Measurements from ENCODE around the gene AGMO. TPM values are rescaled to one million over a fixed set of nuclear protein-coding genes. Genes with fewer than 3 reads are reported as not detected.
A peak's percentile ranks its signal among the peaks of the same experiment; 100 is the strongest.

The AGMO gene
- polyA plus RNA-seq, 4 donors: 2.5 to 23.0 (median 9.9) TPM

- 53 to 55% (median 53%) methylated on average over 6 of the region's 6 CpGs for WGBS, 3 donors
- peaks cover 0 to 3% of the 10 kb centered on the region in 2 donors for H3K9me3 ChIP-seq (ENCODE audit: control insufficient read depth in 2 of 2, insufficient read depth in 1 of 2, low read depth in 1 of 2, low read length in 1 of 2)
- no peaks in the 10 kb centered on the region for H3K36me3 ChIP-seq (ENCODE audit: control insufficient read depth in 3 of 3, insufficient read depth in 2 of 3, low read depth in 1 of 3, low read length in 3 of 3)
- FAIRE-seq: no peak
- no peaks in the 10 kb centered on the region for H3K27me3 ChIP-seq (ENCODE audit: control insufficient read depth in 3 of 3, insufficient read depth in 3 of 3, low read length in 3 of 3)
- H3K4me3 ChIP-seq (ENCODE audit: low read depth in 1 of 3, low read length in 3 of 3): no peak overlapping the region
- no peaks in the 10 kb centered on the region for H3K4me1 ChIP-seq (ENCODE audit: control insufficient read depth in 3 of 3, insufficient read depth in 2 of 3, low read depth in 1 of 3, low read length in 2 of 3)
- no peak for DNase-seq
- H3K27ac ChIP-seq (ENCODE audit: low read depth in 1 of 3, low read length in 2 of 3): no peak overlapping the region
Measured at GRCh38 chr7:15323550-15323949, 238.3 kb downstream of the AGMO start.

GRCh38 chr7:15317215-15317614, 244.6 kb downstream of the AGMO start:
- DNase-seq: no peak
- Histone ChIP-seq H3K27me3 (ENCODE audit: control insufficient read depth in 3 of 3, insufficient read depth in 3 of 3, low read length in 3 of 3) (no peaks in the 10 kb centered on the region), H3K4me1 (ENCODE audit: control insufficient read depth in 3 of 3, insufficient read depth in 2 of 3, low read depth in 1 of 3, low read length in 2 of 3) (no peaks in the 10 kb centered on the region), H3K36me3 (ENCODE audit: control insufficient read depth in 3 of 3, insufficient read depth in 2 of 3, low read depth in 1 of 3, low read length in 3 of 3) (no peaks in the 10 kb centered on the region), H3K27ac (ENCODE audit: low read depth in 1 of 3, low read length in 2 of 3) (no peak overlapping the region), H3K4me3 (ENCODE audit: low read depth in 1 of 3, low read length in 3 of 3) (no peak overlapping the region), H3K9me3 (ENCODE audit: control insufficient read depth in 2 of 2, insufficient read depth in 1 of 2, low read depth in 1 of 2, low read length in 1 of 2) (no peaks in the 10 kb centered on the region)
- WGBS, 3 donors: 83 to 87% (median 84%) methylated on average over 4 of the region's 4 CpGs
- FAIRE-seq: no peak

GRCh38 chr7:15315678-15316077, 246.1 kb downstream of the AGMO start:
- WGBS, 3 donors: 51 to 78% (median 77%) methylated on average over 1 of the region's 1 CpG
- FAIRE-seq (no peak), DNase-seq (no peak)
- Histone ChIP-seq H3K9me3 (ENCODE audit: control insufficient read depth in 2 of 2, insufficient read depth in 1 of 2, low read depth in 1 of 2, low read length in 1 of 2) (no peaks in the 10 kb centered on the region), H3K27ac (ENCODE audit: low read depth in 1 of 3, low read length in 2 of 3) (no peak overlapping the region), H3K36me3 (ENCODE audit: control insufficient read depth in 3 of 3, insufficient read depth in 2 of 3, low read depth in 1 of 3, low read length in 3 of 3) (no peaks in the 10 kb centered on the region), H3K4me3 (ENCODE audit: low read depth in 1 of 3, low read length in 3 of 3) (no peak overlapping the region), H3K27me3 (ENCODE audit: control insufficient read depth in 3 of 3, insufficient read depth in 3 of 3, low read length in 3 of 3) (no peaks in the 10 kb centered on the region), H3K4me1 (ENCODE audit: control insufficient read depth in 3 of 3, insufficient read depth in 2 of 3, low read depth in 1 of 3, low read length in 2 of 3) (no peaks in the 10 kb centered on the region)

GRCh38 chr7:15314922-15315321, 246.9 kb downstream of the AGMO start:
- H3K27ac ChIP-seq (ENCODE audit: low read depth in 1 of 3, low read length in 2 of 3): no peak overlapping the region
- WGBS, 3 donors: 95 to 97% (median 96%) methylated on average over 5 of the region's 5 CpGs
- FAIRE-seq: no peak
- H3K27me3 ChIP-seq (ENCODE audit: control insufficient read depth in 3 of 3, insufficient read depth in 3 of 3, low read length in 3 of 3): no peaks in the 10 kb centered on the region
- H3K4me1 ChIP-seq (ENCODE audit: control insufficient read depth in 3 of 3, insufficient read depth in 2 of 3, low read depth in 1 of 3, low read length in 2 of 3): no peaks in the 10 kb centered on the region
- no peaks in the 10 kb centered on the region for H3K36me3 ChIP-seq (ENCODE audit: control insufficient read depth in 3 of 3, insufficient read depth in 2 of 3, low read depth in 1 of 3, low read length in 3 of 3)
- no peaks in the 10 kb centered on the region for H3K9me3 ChIP-seq (ENCODE audit: control insufficient read depth in 2 of 2, insufficient read depth in 1 of 2, low read depth in 1 of 2, low read length in 1 of 2)
- DNase-seq: no peak
- H3K4me3 ChIP-seq (ENCODE audit: low read depth in 1 of 3, low read length in 3 of 3): no peak overlapping the region

GRCh38 chr7:15313361-15313760, 248.5 kb downstream of the AGMO start:
- no peaks in the 10 kb centered on the region for H3K27me3 ChIP-seq (ENCODE audit: control insufficient read depth in 3 of 3, insufficient read depth in 3 of 3, low read length in 3 of 3)
- H3K9me3 ChIP-seq (ENCODE audit: control insufficient read depth in 2 of 2, insufficient read depth in 1 of 2, low read depth in 1 of 2, low read length in 1 of 2): no peaks in the 10 kb centered on the region
- H3K4me1 ChIP-seq (ENCODE audit: control insufficient read depth in 3 of 3, insufficient read depth in 2 of 3, low read depth in 1 of 3, low read length in 2 of 3): no peaks in the 10 kb centered on the region
- DNase-seq (no peak), FAIRE-seq (no peak)
- H3K36me3 ChIP-seq (ENCODE audit: control insufficient read depth in 3 of 3, insufficient read depth in 2 of 3, low read depth in 1 of 3, low read length in 3 of 3): no peaks in the 10 kb centered on the region
- H3K4me3 ChIP-seq (ENCODE audit: low read depth in 1 of 3, low read length in 3 of 3): no peak overlapping the region
- WGBS, 3 donors: 7 to 47% (median 35%) methylated on average over 1 of the region's 1 CpG
- H3K27ac ChIP-seq (ENCODE audit: low read depth in 1 of 3, low read length in 2 of 3): no peak overlapping the region

- DNase-seq (no peak), FAIRE-seq (no peak)
- H3K4me1 ChIP-seq (ENCODE audit: control insufficient read depth in 3 of 3, insufficient read depth in 2 of 3, low read depth in 1 of 3, low read length in 2 of 3): no peaks in the 10 kb centered on the region
- WGBS, 3 donors: 63 to 79% (median 64%) methylated on average over 1 of the region's 1 CpG
- H3K4me3 ChIP-seq (ENCODE audit: low read depth in 1 of 3, low read length in 3 of 3): no peak overlapping the region
- H3K27me3 ChIP-seq (ENCODE audit: control insufficient read depth in 3 of 3, insufficient read depth in 3 of 3, low read length in 3 of 3): no peaks in the 10 kb centered on the region
- no peak overlapping the region for H3K27ac ChIP-seq (ENCODE audit: low read depth in 1 of 3, low read length in 2 of 3)
- H3K36me3 ChIP-seq (ENCODE audit: control insufficient read depth in 3 of 3, insufficient read depth in 2 of 3, low read depth in 1 of 3, low read length in 3 of 3): no peaks in the 10 kb centered on the region
- H3K9me3 ChIP-seq (ENCODE audit: control insufficient read depth in 2 of 2, insufficient read depth in 1 of 2, low read depth in 1 of 2, low read length in 1 of 2): no peaks in the 10 kb centered on the region
Measured at GRCh38 chr7:15309872-15310271, 251.9 kb downstream of the AGMO start.

GRCh38 chr7:15308821-15309220, 253.0 kb downstream of the AGMO start:
- DNase-seq (no peak), FAIRE-seq (no peak)
- no peak overlapping the region for H3K4me3 ChIP-seq (ENCODE audit: low read depth in 1 of 3, low read length in 3 of 3)
- no peak overlapping the region for H3K27ac ChIP-seq (ENCODE audit: low read depth in 1 of 3, low read length in 2 of 3)
- H3K36me3 ChIP-seq (ENCODE audit: control insufficient read depth in 3 of 3, insufficient read depth in 2 of 3, low read depth in 1 of 3, low read length in 3 of 3): no peaks in the 10 kb centered on the region
- no peaks in the 10 kb centered on the region for H3K4me1 ChIP-seq (ENCODE audit: control insufficient read depth in 3 of 3, insufficient read depth in 2 of 3, low read depth in 1 of 3, low read length in 2 of 3)
- H3K9me3 ChIP-seq (ENCODE audit: control insufficient read depth in 2 of 2, insufficient read depth in 1 of 2, low read depth in 1 of 2, low read length in 1 of 2): no peaks in the 10 kb centered on the region
- H3K27me3 ChIP-seq (ENCODE audit: control insufficient read depth in 3 of 3, insufficient read depth in 3 of 3, low read length in 3 of 3): no peaks in the 10 kb centered on the region
- 88 to 92% (median 91%) methylated on average over 3 of the region's 3 CpGs for WGBS, 3 donors

GRCh38 chr7:15306296-15306695, 255.5 kb downstream of the AGMO start:
- DNase-seq (no peak), FAIRE-seq (no peak)
- H3K27me3 ChIP-seq (ENCODE audit: control insufficient read depth in 3 of 3, insufficient read depth in 3 of 3, low read length in 3 of 3): no peaks in the 10 kb centered on the region
- H3K4me1 ChIP-seq (ENCODE audit: control insufficient read depth in 3 of 3, insufficient read depth in 2 of 3, low read depth in 1 of 3, low read length in 2 of 3): no peaks in the 10 kb centered on the region
- H3K4me3 ChIP-seq (ENCODE audit: low read depth in 1 of 3, low read length in 3 of 3): no peak overlapping the region
- no peak overlapping the region for H3K27ac ChIP-seq (ENCODE audit: low read depth in 1 of 3, low read length in 2 of 3)
- no peaks in the 10 kb centered on the region for H3K9me3 ChIP-seq (ENCODE audit: control insufficient read depth in 2 of 2, insufficient read depth in 1 of 2, low read depth in 1 of 2, low read length in 1 of 2)
- H3K36me3 ChIP-seq (ENCODE audit: control insufficient read depth in 3 of 3, insufficient read depth in 2 of 3, low read depth in 1 of 3, low read length in 3 of 3): no peaks in the 10 kb centered on the region

GRCh38 chr7:15305002-15305600, 256.7 kb downstream of the AGMO start:
- no peaks in the 10 kb centered on the region for H3K36me3 ChIP-seq (ENCODE audit: control insufficient read depth in 3 of 3, insufficient read depth in 2 of 3, low read depth in 1 of 3, low read length in 3 of 3)
- H3K27ac ChIP-seq (ENCODE audit: low read depth in 1 of 3, low read length in 2 of 3): no peak overlapping the region
- no peaks in the 10 kb centered on the region for H3K4me1 ChIP-seq (ENCODE audit: control insufficient read depth in 3 of 3, insufficient read depth in 2 of 3, low read depth in 1 of 3, low read length in 2 of 3)
- no peaks in the 10 kb centered on the region for H3K27me3 ChIP-seq (ENCODE audit: control insufficient read depth in 3 of 3, insufficient read depth in 3 of 3, low read length in 3 of 3)
- H3K4me3 ChIP-seq (ENCODE audit: low read depth in 1 of 3, low read length in 3 of 3): no peak overlapping the region
- no peaks in the 10 kb centered on the region for H3K9me3 ChIP-seq (ENCODE audit: control insufficient read depth in 2 of 2, insufficient read depth in 1 of 2, low read depth in 1 of 2, low read length in 1 of 2)
- WGBS, 3 donors: 15 to 49% (median 26%) methylated on average over 2 of the region's 2 CpGs
- DNase-seq (peak; percentile 49 to 50), FAIRE-seq (no peak)

Data from small intestine (tissue), 7 donors.